Thoracic aorta (tissue), 2 donors: ENCODE results near the gene INPP5A. TPM values are rescaled to one million over a fixed set of nuclear protein-coding genes. Genes with fewer than 3 reads are reported as not detected.

Experiments used
- ATAC-seq: fragments of 150-250 bp; one replicate; pipeline ENCODE4 v1.8.0; 2017; ENCODE audit warnings: low read depth; ENCODE audit not compliant: insufficient number of reproducible peaks, low FRiP score
- DNase-seq: peaks from one replicate; pipeline ENCODE4 v3.0.0-alpha.2; 2020; ENCODE audit warnings: low spot score
- H3K27ac ChIP-seq, 2 donors: fragments of 200-600 bp; sonication (generic); 1 replicate in 1 of 2; 2 replicates in 1 of 2; pipeline ENCODE4 v1.5.1; 2016; ENCODE audit warnings: mild to moderate bottlenecking in 2 of 2, moderate library complexity in 2 of 2
- H3K27me3 ChIP-seq: fragments of 200-600 bp; sonication (generic); replicated peaks from 2 replicates; pipeline ENCODE4 v1.6.0; 2016; ENCODE audit warnings: mild to moderate bottlenecking; ENCODE audit not compliant: insufficient read depth
- H3K36me3 ChIP-seq: fragments of 200-600 bp; sonication (generic); one replicate; pipeline ENCODE4 v1.5.1; 2016
- H3K4me1 ChIP-seq, 2 donors: fragments of 200-600 bp; sonication (generic); 1 replicate in 1 of 2; 2 replicates in 1 of 2; pipeline versions ENCODE4 v1.5.1 to v1.6.0; 2016; ENCODE audit warnings: low read depth in 2 of 2, mild to moderate bottlenecking in 1 of 2; ENCODE audit not compliant: control insufficient read depth in 1 of 2
- H3K4me3 ChIP-seq: fragments of 200-600 bp; sonication (generic); 2 replicates; pipeline ENCODE4 v1.5.1; 2016; ENCODE audit warnings: mild to moderate bottlenecking
- H3K9me3 ChIP-seq: fragments of 200-600 bp; sonication (generic); 2 replicates; pipeline ENCODE4 v1.5.1; 2016
- total RNA-seq, 2 donors: library from RNA; depleted of rRNA; stranded (reverse); fragments of >200 nt; gene quantifications; one replicate each; pipeline versions ENCODE4 v1.1.0 to v1.2.3, GENCODE V29; 2016
- TF ChIP-seq, protein P1 (sequence below): fragments of 200-600 bp; sonication (generic); IDR thresholded peaks from one replicate; pipeline ENCODE4 v1.5.1; 2019; ENCODE audit warnings: antibody characterized with exemption

The INPP5A gene
- total RNA-seq, 2 donors from 2014 or later: 120 to 142 TPM

DNA sequence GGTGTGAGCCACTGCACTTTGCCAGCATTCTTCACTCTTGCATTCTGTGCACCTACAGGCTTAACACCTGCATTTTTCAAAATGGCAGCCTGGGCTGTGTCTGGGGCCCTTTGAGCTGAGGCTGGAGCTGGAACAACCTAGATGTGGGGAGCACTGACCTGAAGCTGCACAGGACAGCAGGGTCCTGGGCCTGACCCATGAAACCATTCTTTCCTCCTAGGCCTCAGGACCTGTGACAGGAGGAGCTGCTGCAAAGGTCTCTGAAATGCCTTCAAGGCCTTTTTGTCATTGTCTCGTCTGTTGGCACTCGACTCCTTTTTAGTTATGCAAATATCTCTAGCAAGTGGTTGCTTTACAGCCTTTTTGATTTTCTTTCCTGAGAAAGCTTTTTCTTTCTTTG lies 82.3 kb downstream of the INPP5A start:
- Histone ChIP-seq H3K27ac (no peak overlapping the region), H3K4me3 (no peak overlapping the region), H3K4me1 (peaks cover 0 to 4% of the 10 kb centered on the region in 2 donors), H3K9me3 (peaks cover 7% of the 10 kb centered on the region), H3K36me3 (no peaks in the 10 kb centered on the region), H3K27me3 (no peaks in the 10 kb centered on the region)
- DNase-seq (no peak), ATAC-seq (no peak)
- TF ChIP-seq, protein P1, sequence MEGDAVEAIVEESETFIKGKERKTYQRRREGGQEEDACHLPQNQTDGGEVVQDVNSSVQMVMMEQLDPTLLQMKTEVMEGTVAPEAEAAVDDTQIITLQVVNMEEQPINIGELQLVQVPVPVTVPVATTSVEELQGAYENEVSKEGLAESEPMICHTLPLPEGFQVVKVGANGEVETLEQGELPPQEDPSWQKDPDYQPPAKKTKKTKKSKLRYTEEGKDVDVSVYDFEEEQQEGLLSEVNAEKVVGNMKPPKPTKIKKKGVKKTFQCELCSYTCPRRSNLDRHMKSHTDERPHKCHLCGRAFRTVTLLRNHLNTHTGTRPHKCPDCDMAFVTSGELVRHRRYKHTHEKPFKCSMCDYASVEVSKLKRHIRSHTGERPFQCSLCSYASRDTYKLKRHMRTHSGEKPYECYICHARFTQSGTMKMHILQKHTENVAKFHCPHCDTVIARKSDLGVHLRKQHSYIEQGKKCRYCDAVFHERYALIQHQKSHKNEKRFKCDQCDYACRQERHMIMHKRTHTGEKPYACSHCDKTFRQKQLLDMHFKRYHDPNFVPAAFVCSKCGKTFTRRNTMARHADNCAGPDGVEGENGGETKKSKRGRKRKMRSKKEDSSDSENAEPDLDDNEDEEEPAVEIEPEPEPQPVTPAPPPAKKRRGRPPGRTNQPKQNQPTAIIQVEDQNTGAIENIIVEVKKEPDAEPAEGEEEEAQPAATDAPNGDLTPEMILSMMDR: no peak

DNA sequence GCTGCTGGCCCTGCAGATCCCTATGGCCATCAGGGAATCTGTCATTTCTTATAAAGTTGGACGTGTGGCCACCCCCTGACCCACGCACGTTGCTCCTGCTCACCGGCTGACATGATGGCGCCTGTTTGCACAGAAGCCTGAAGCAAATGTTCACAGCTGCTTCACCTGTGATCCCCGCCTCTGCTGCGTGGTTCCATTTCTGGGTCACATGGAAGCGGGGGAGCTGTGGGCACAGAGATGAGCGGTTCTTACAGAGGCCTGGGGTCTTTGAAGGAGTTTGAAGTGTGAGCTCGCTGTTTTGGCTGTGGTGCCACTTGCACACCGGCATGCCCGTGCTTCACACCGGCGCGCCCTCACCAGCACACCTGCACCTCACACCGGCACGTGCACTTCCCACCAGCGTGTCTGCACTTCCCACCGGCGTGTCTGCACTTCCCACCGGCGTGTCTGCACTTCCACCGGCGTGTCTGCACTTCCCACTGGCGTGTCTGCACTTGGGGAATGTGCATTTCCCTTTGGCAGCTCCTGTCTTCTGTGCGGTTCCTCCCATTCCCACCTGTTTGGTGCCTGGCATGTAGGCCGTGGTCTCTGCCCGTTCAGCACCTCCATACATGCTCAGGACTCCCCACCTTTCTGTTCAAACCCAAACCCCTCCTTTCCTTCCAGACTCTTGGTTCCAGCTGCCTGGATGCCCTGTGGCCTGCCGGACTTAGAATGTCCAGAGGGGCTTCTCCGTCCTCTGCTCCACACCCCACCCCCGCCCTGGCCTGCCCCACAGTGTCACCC lies 86.7 kb downstream of the INPP5A start:
- no peaks in the 10 kb centered on the region for H3K36me3 ChIP-seq
- H3K27me3 ChIP-seq: no peaks in the 10 kb centered on the region
- TF ChIP-seq, protein P1: no peak
- ATAC-seq: no peak
- H3K4me1 ChIP-seq: peaks cover 11 to 33% of the 10 kb centered on the region in 2 donors
- no peak overlapping the region for H3K27ac ChIP-seq
- H3K4me3 ChIP-seq: no peak overlapping the region
- no peak for DNase-seq
- H3K9me3 ChIP-seq: peaks cover 7% of the 10 kb centered on the region

DNA sequence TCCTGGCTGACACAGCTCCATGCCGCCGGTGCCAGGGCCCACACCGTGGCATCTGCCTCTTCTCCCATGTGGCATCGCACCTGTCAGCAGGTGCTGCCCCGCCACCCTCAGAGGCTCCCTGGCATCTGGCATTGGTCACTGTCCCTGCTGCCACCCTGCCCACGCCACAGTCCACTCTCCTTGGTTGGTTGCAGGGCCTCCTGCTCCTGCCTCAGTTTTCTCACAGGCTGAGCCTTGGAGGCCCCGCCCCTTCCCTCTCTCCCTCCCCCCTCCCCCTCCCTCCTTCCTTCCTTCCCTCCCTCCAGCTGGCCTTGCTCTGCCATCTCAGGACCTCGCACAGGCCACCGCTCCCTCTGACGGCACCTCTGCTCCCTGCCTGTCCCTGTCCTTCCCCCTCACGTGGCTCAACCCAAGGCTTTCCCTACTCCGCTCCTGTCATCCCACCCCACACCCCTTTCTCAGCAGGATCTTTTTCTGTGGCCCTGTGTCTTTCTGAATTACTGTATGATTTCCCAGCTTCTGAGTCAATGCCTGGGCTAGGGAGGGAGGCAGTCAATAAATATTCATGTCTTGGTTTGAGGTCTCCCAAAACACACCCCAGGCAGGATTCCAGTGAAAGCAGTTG lies 87.4 kb downstream of the INPP5A start:
- DNase-seq: no peak
- peaks cover 16 to 40% of the 10 kb centered on the region in 2 donors for H3K4me1 ChIP-seq
- H3K9me3 ChIP-seq: peaks cover 4% of the 10 kb centered on the region
- TF ChIP-seq, protein P1: no peak
- peak overlapping the region; percentile 19 to 52 for H3K27ac ChIP-seq
- H3K4me3 ChIP-seq: no peak overlapping the region
- ATAC-seq: no peak
- H3K36me3 ChIP-seq: no peaks in the 10 kb centered on the region
- no peaks in the 10 kb centered on the region for H3K27me3 ChIP-seq

DNA sequence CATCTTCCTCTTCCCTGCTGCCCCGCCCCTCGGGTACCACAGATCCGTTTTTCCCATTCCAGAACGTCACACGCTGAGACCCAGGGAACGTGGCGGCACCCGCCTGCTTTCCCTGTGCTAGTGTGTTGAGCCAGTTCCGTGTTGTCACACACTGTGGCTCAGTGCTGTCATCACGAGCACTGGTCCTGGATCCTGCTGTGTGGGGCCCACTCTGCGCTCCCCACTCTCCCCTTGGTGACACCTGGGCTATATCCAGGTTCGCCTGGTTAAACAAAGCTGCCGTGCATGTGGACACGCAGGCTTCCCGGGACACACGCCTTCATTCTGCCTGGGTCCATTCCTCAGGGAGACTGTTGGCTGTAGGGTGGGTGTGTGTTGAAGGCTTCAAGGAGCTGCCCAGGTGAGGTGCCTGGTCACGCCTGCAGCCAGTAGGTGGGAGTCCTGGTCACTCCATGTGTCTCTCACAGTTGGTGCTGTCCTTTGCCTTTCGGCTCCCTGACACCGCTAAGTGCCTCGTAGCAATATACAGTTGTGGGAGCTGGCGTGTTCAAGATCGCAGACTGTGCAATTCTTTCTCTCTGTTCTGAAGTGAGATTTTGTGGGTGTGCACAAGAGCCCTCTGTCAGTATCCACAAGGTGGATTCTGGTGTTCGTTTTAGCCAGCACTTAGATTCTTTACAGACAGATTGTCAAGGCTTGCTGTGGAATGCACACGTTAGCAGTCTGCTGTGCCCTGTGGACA lies 88.6 kb downstream of the INPP5A start:
- DNase-seq (no peak), ATAC-seq (no peak)
- Histone ChIP-seq H3K9me3 (no peaks in the 10 kb centered on the region), H3K27ac (peak overlapping the region in 1 of 2 donors; percentile 90), H3K27me3 (no peaks in the 10 kb centered on the region), H3K36me3 (no peaks in the 10 kb centered on the region), H3K4me3 (no peak overlapping the region), H3K4me1 (peaks cover 21 to 52% of the 10 kb centered on the region in 2 donors)
- TF ChIP-seq, protein P1: no peak
